ENCODE measurements around the gene CDPF1. TPM values are rescaled to one million over a fixed set of nuclear protein-coding genes. Genes with fewer than 3 reads are reported as not detected.

Gene CDPF1, protein sequence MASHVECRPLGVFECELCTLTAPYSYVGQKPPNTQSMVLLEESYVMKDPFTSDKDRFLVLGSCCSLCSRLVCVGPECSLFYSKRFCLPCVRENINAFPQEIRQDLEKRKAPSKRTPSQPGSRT
- 13.8 TPM for polyA plus RNA-seq (2013, experiment 1 of 4)
- 13.4 TPM for polyA plus RNA-seq (2013, experiment 2 of 4)
- polyA plus RNA-seq (2013, experiment 3 of 4) = 11.2 TPM
- polyA plus RNA-seq (2013, experiment 4 of 4) = 13.5 TPM

DNA sequence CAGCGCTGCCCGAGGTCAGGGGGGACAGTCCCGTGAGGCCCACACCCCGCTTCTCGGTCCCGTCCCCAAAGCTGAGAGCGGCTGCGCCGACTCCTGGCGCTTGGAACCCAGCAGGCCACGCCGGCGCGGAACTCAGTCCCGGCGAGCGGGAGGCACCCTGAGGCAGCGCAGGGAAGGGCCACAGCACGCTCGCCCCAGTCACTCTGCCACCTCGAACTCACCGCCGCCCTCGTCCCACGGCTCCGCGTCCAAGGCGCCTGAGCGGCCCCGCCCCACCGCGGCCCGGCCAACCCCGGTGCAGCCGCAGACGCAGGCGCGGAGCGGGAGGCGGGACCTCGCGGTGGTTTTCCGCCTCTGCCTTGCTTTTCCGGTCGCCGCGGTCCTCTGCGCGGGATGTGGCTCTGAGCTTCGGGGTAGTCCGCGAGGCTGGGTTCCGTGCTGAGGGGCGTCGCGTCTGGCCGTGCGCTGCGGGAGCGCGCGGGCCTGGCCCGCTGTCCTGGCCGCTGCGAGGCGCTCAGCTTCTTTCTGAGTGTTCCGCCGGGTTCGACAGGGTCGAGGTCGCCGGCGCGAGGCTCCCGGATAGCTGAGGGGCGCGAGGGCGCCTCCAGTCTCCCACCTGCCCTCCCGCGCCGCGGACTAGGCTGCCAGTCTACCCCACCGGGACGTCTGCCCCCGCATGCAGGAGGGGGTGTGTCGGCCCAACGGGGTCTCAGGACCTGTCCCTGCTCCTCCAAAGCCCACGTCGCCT is at the start of gene CDPF1:
CDPF1 (minus strand) TSS at position 259 of the 748 bp plus-strand sequence. CDS start 2,009 bp downstream, outside the sequence.
- Histone ChIP-seq H3K9me3 (ENCODE audit: control insufficient read depth, low read length) (no peaks in the 10 kb centered on the region), H3K4me1 (ENCODE audit: control insufficient read depth, insufficient read depth, low read length) (peaks cover 3% of the 10 kb centered on the region), H3K4me3 (ENCODE audit: insufficient read depth, low read depth, low read length) (peak within 1 kb of the TSS; percentile 83), H3K27me3 (ENCODE audit: control insufficient read depth, insufficient read depth, low read length, poor library complexity, severe bottlenecking) (no peaks in the 10 kb centered on the region), H3K27ac (ENCODE audit: insufficient read depth, low read depth, low read length, poor library complexity, severe bottlenecking) (no peak within 1 kb of the TSS), H3K36me3 (ENCODE audit: control insufficient read depth, insufficient read depth, low read length) (no peaks in the 10 kb centered on the region)
- WGBS, 2 experiments = 2% methylated on average over 89 of the region's 89 CpGs

DNA sequence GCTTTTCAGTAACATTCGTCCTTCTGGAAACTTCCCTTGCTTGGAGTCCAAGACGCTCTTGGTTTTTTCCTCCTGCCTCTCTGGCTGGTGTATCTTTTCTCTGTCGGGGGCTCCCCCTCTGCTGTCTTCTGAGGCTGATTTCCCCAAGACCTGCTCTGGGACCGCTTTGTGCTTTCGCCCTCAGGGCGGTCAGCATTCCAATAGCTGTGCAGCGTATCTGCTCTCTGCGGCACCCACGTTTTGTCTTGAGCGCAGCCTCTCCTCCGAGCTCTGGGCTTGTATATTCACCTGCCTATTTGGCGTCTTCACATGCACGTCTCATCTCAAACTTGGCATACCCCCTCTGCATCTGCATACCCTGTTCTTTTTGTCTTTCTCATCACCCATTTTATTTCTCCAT is 49.0 kb upstream of the CDPF1 start:
- H3K9me3 ChIP-seq (ENCODE audit: control insufficient read depth, low read length) = no peaks in the 10 kb centered on the region
- H3K27ac ChIP-seq (ENCODE audit: insufficient read depth, low read depth, low read length, poor library complexity, severe bottlenecking) = no peak overlapping the region
- H3K4me1 ChIP-seq (ENCODE audit: control insufficient read depth, insufficient read depth, low read length) = peaks cover 14% of the 10 kb centered on the region
- H3K4me3 ChIP-seq (ENCODE audit: insufficient read depth, low read depth, low read length) = no peak overlapping the region
- no peaks in the 10 kb centered on the region for H3K27me3 ChIP-seq (ENCODE audit: control insufficient read depth, insufficient read depth, low read length, poor library complexity, severe bottlenecking)
- peaks cover 5% of the 10 kb centered on the region for H3K36me3 ChIP-seq (ENCODE audit: control insufficient read depth, insufficient read depth, low read length)
- 94 to 95% methylated on average over 13 of the region's 13 CpGs for WGBS, 2 experiments

- Histone ChIP-seq H3K27ac (ENCODE audit: insufficient read depth, low read depth, low read length, poor library complexity, severe bottlenecking) (no peak overlapping the region), H3K27me3 (ENCODE audit: control insufficient read depth, insufficient read depth, low read length, poor library complexity, severe bottlenecking) (no peaks in the 10 kb centered on the region), H3K4me3 (ENCODE audit: insufficient read depth, low read depth, low read length) (peak overlapping the region; percentile 72), H3K9me3 (ENCODE audit: control insufficient read depth, low read length) (no peaks in the 10 kb centered on the region), H3K4me1 (ENCODE audit: control insufficient read depth, insufficient read depth, low read length) (peaks cover 14% of the 10 kb centered on the region), H3K36me3 (ENCODE audit: control insufficient read depth, insufficient read depth, low read length) (peaks cover 5% of the 10 kb centered on the region)
- 5% methylated on average over 32 of the region's 32 CpGs for WGBS, 2 experiments
Measured at GRCh38 chr22:46297151-46297812, 47.2 kb upstream of the CDPF1 start.

GRCh38 chr22:46296257-46297150 is 46.4 kb upstream of the CDPF1 start, which contains the start of gene GTSE1:
Gene GTSE1, plus strand, starts transcription at chr22:46296870. Its CDS starts 531 bp downstream, at chr22:46297401.
- H3K4me3 ChIP-seq (ENCODE audit: insufficient read depth, low read depth, low read length) = peak within 1 kb of the TSS; percentile 72
- H3K4me1 ChIP-seq (ENCODE audit: control insufficient read depth, insufficient read depth, low read length) = peaks cover 14% of the 10 kb centered on the region
- no peaks in the 10 kb centered on the region for H3K9me3 ChIP-seq (ENCODE audit: control insufficient read depth, low read length)
- 1% methylated on average over 76 of the region's 76 CpGs for WGBS, 2 experiments
- peaks cover 5% of the 10 kb centered on the region for H3K36me3 ChIP-seq (ENCODE audit: control insufficient read depth, insufficient read depth, low read length)
- H3K27ac ChIP-seq (ENCODE audit: insufficient read depth, low read depth, low read length, poor library complexity, severe bottlenecking) = peak within 1 kb of the TSS; percentile 44
- no peaks in the 10 kb centered on the region for H3K27me3 ChIP-seq (ENCODE audit: control insufficient read depth, insufficient read depth, low read length, poor library complexity, severe bottlenecking)

DNA sequence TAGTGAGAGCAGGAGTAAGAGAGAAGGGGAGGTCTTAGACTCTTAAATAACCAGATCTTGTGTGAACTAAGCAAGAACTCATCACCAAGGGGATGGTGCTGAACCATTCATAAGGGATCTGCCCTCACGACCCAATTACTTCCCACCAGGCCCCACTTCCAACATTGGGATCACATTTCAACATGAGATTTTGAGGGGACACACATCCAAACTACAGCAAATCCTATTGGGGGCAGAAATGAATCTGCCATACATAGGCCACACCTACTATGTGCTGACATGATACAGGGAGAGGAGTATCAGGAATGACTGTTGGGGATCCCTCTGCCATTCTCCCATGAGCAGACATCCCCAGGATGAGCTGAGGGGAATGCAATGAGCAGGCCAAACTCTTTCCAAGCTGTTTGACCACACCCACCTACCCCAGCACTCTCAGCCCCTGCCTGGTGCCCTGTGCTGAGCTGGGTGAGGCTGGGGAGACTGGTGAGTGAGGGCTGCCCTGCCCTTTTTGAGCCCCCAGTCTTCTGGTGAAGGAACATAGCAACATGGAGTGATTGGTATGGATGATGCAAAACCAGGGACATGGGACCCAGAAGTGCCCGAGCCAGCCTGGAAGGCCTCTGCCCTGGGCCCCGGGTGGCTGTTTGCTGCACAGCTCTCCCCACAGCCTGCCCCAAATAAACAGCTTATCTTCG is 45.3 kb upstream of the CDPF1 start:
- WGBS, 2 experiments = 72 to 75% methylated on average over 4 of the region's 4 CpGs
- H3K36me3 ChIP-seq (ENCODE audit: control insufficient read depth, insufficient read depth, low read length) = peaks cover 2% of the 10 kb centered on the region
- H3K27ac ChIP-seq (ENCODE audit: insufficient read depth, low read depth, low read length, poor library complexity, severe bottlenecking) = no peak overlapping the region
- peaks cover 14% of the 10 kb centered on the region for H3K4me1 ChIP-seq (ENCODE audit: control insufficient read depth, insufficient read depth, low read length)
- H3K9me3 ChIP-seq (ENCODE audit: control insufficient read depth, low read length) = no peaks in the 10 kb centered on the region
- peak overlapping the region; percentile 72 for H3K4me3 ChIP-seq (ENCODE audit: insufficient read depth, low read depth, low read length)
- no peaks in the 10 kb centered on the region for H3K27me3 ChIP-seq (ENCODE audit: control insufficient read depth, insufficient read depth, low read length, poor library complexity, severe bottlenecking)

DNA sequence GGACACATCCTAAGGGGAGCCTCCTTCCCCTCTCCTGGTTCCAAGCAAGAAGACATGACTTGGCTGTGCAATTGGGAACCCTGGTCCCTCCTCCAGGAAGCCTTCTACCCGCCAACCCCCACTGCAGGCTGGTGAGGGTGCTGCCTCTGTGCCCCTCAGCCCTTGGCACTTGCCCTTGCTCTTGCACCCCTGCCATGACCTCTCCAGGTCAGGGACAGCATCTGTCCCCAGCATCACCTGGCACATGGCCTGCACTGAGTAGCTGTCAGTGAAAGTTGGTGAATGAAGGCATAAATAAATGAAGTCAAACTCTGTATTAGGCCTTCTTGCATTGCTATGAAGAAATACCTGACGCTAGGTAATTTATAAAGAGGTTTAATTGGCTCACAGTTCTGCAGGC is 44.7 kb upstream of the CDPF1 start:
- Histone ChIP-seq H3K4me1 (ENCODE audit: control insufficient read depth, insufficient read depth, low read length) (peaks cover 14% of the 10 kb centered on the region), H3K9me3 (ENCODE audit: control insufficient read depth, low read length) (no peaks in the 10 kb centered on the region), H3K36me3 (ENCODE audit: control insufficient read depth, insufficient read depth, low read length) (no peaks in the 10 kb centered on the region), H3K27me3 (ENCODE audit: control insufficient read depth, insufficient read depth, low read length, poor library complexity, severe bottlenecking) (no peaks in the 10 kb centered on the region), H3K27ac (ENCODE audit: insufficient read depth, low read depth, low read length, poor library complexity, severe bottlenecking) (no peak overlapping the region), H3K4me3 (ENCODE audit: insufficient read depth, low read depth, low read length) (no peak overlapping the region)
- 92 to 96% methylated on average over 2 of the region's 2 CpGs for WGBS, 2 experiments

DNA sequence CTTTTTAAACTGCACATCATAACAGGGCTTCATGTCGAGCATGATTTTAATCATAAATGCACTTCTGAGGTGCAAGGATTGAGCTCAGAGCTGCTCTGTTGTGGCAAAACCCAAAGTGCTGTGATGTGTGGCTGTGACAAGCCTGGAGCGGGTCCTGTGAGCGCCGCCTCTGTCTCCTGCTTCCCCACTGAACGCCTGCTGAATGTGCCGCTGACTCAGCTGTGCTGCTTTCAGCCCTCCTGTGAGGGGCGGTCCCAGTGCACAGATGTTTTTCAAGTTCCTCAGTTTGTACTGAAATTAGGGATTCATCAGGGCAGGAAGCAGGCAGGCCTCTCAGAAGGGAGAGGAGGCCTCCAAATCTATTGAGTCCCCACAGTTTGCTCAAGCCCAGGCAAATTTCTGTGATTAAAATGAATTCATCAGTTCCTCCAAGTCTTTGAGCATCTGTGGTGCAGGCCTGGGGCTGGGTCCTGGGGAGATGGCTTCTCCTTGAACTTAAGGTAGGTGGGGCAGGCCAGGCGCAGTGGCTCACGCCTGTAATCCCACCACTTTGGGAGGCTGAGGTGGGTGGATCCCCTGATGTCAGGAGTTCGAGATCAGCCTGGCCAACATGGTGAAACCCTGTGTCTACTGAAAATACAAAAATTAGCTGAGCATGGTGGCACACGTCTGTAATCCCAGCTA is 43.6 kb upstream of the CDPF1 start:
- H3K4me3 ChIP-seq (ENCODE audit: insufficient read depth, low read depth, low read length) = no peak overlapping the region
- H3K27me3 ChIP-seq (ENCODE audit: control insufficient read depth, insufficient read depth, low read length, poor library complexity, severe bottlenecking) = no peaks in the 10 kb centered on the region
- H3K27ac ChIP-seq (ENCODE audit: insufficient read depth, low read depth, low read length, poor library complexity, severe bottlenecking) = no peak overlapping the region
- WGBS, 2 experiments = 86 to 87% methylated on average over 11 of the region's 11 CpGs
- no peaks in the 10 kb centered on the region for H3K36me3 ChIP-seq (ENCODE audit: control insufficient read depth, insufficient read depth, low read length)
- peaks cover 14% of the 10 kb centered on the region for H3K4me1 ChIP-seq (ENCODE audit: control insufficient read depth, insufficient read depth, low read length)
- no peaks in the 10 kb centered on the region for H3K9me3 ChIP-seq (ENCODE audit: control insufficient read depth, low read length)

GRCh38 chr22:46292732-46293131 is 42.6 kb upstream of the CDPF1 start:
- Histone ChIP-seq H3K36me3 (ENCODE audit: control insufficient read depth, insufficient read depth, low read length) (no peaks in the 10 kb centered on the region), H3K9me3 (ENCODE audit: control insufficient read depth, low read length) (no peaks in the 10 kb centered on the region), H3K4me1 (ENCODE audit: control insufficient read depth, insufficient read depth, low read length) (peaks cover 11% of the 10 kb centered on the region), H3K27ac (ENCODE audit: insufficient read depth, low read depth, low read length, poor library complexity, severe bottlenecking) (no peak overlapping the region), H3K27me3 (ENCODE audit: control insufficient read depth, insufficient read depth, low read length, poor library complexity, severe bottlenecking) (no peaks in the 10 kb centered on the region), H3K4me3 (ENCODE audit: insufficient read depth, low read depth, low read length) (no peak overlapping the region)
- 95 to 96% methylated on average over 14 of the region's 14 CpGs for WGBS, 2 experiments

DNA sequence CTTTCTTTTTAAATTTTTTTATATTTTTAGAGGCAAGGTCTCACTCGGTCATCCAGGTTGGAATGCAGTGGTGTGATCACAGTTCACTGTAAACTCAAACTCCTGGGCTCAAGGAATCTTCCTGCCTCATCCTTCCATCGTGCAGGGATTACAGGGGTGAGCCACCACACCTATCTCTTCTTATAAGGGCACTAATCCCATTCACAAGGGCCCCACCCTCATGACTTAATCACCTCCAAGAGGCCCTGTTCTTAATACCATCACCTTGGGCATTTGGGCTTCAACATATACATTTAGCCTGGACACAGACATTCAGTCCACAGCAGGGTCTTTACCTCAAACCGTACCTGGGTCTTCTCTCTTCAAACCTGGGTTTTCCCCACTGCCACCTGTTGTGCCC is 42.1 kb upstream of the CDPF1 start:
- 88 to 98% methylated on average over 3 of the region's 3 CpGs for WGBS, 2 experiments
- no peaks in the 10 kb centered on the region for H3K27me3 ChIP-seq (ENCODE audit: control insufficient read depth, insufficient read depth, low read length, poor library complexity, severe bottlenecking)
- H3K4me1 ChIP-seq (ENCODE audit: control insufficient read depth, insufficient read depth, low read length) = peaks cover 6% of the 10 kb centered on the region
- no peaks in the 10 kb centered on the region for H3K9me3 ChIP-seq (ENCODE audit: control insufficient read depth, low read length)
- H3K4me3 ChIP-seq (ENCODE audit: insufficient read depth, low read depth, low read length) = no peak overlapping the region
- H3K36me3 ChIP-seq (ENCODE audit: control insufficient read depth, insufficient read depth, low read length) = no peaks in the 10 kb centered on the region
- H3K27ac ChIP-seq (ENCODE audit: insufficient read depth, low read depth, low read length, poor library complexity, severe bottlenecking) = no peak overlapping the region

All from ectodermal cell (in vitro differentiated cells).